ENCODE measurements around the gene SMCO2.
A peak's percentile ranks its signal among the peaks of the same experiment; 100 is the strongest.
"Not testable (repeated sequence)": the region's sequence is repeated elsewhere in the genome, so short reads cannot be mapped to it uniquely, and the experiment has no call there.

Gene SMCO2

DNA sequence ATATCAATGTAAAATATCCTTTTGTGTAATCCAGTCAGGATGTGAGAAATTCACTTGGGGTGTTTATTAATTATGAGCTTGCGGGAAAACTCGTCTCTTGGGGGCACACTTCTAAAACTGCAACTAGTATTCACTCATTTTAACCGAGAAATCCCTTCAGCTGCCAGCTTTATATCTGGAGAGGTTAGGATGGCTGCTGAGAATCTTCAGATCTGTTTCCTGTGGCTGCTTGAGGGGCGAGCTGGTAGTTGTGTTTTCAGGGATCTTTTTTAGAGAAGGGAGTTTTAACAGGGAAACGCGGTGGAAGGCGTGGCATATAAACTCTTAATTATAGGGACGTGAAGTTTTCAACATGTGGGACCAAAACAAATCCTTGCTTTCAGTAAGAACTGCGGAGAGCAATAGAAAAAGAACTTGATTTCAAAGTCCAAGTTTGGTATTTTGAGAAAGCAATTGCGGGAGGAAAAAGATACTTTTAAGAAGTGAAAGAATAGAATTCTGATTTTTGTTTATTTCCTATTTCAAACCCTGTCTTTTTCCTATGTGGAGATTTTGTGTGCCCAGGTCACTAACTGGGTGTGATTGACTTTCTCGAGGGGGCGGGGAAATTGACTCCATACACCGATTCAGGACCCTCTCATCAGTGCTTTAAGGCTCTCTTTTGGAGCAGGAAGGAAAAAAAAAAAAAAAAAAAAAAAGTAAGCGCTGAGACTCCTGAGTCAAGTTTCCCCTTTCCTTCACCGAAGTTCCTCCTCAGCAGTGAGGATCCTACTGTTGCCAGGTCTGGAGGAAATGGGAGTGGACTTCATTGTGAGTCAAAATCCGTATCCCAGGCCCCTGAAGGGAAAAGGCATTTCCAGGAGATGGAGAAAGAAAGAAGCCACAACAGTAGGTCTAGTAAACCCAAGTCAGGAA is 78.6 kb downstream of the SMCO2 start:
- DNase-seq (ENCODE audit: low read depth), result no peak

DNA sequence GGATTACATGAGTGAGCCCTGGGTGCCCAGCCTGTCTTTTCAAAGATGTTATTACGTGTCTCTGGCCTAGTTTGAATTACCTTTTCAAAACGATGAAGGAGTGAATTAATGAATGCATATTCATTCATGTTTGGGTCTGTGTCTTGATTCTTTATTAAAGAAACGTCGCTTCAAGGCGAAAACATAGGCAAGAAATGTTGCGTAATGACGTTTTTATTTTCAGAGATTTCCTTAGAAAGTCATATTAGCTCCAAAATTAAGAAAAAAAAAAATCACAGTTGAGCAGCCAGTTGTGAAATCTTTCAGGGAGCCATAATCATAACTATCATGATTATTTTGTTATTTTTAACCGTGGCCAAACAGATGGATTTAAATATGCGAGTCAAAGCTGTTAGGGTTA is 81.0 kb downstream of the SMCO2 start:
- no peak for DNase-seq (ENCODE audit: low read depth)

DNA sequence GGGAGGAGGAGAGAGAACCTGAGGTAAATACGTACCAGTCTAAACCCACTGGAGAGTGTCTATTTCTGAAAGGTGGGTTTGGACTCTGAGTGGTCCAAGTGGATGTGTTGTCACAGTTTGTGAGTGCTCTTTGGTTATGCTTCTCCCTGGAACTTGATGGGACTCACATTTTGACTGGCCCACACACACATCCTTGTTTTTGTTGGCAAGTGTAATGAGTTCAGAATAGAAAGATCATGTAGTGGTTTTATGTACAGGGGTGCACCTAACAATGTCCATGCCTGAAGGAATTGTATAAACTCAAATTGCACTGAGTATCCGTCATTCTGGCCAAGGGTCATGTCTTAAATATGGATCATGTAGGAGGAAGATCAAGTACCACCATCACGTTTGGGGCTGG is 82.3 kb downstream of the SMCO2 start:
- no peak for DNase-seq (ENCODE audit: low read depth)

DNA sequence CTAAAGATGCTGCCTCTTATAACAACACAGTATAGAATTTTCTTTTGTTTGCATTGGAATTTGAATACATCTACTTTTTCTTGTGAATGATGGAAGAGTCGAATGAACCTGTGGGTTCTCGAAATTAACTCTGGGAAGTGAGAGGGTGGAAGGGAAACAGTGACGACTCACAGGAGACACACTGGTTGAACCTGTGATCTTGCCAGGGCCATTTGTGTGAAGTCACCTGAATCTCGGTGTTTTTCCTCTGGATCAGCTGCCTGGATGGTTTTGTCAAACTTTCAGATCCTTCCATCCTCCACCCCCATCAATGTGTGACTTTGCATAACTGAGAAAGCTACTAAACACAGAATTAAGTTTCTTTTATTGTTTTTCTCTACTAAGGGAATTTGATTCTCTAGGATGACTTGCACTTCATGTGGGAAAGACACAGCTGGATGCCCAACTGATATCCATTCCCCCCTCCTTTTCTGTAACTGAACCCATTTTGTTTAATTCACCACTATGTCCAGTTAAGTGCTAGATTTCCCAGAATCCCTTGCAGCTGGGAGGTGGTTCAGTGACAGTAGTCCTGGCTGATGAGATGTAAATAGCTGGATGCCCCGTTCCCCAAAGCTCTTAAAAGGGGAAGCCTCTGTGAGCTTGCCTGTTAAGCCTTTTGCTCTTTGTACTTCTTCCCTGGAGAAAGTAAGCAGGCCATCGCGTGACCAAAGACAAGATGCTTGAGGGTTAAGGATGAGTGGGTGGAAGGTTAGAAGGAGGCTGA is 83.8 kb downstream of the SMCO2 start:
- no peak for DNase-seq (ENCODE audit: low read depth)

DNA sequence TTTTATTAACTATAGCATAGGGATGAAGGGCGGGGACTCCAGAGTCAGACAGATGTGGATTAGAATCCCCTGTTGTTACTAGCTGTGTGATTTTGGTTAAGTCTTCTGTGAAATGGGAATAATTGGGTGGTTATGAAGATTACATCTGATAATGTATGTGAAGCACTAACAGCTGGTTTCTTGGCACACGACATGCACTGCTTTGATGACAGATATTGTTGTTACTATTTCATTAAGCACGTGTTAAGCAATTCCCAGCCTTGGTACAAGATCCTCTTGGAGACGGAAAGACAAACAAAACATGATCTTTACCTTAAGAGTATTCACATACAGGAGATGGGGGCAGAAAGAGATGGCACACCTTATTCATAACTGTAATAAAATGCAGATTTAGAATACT is 85.4 kb downstream of the SMCO2 start:
- no peak for DNase-seq (ENCODE audit: low read depth)

DNA sequence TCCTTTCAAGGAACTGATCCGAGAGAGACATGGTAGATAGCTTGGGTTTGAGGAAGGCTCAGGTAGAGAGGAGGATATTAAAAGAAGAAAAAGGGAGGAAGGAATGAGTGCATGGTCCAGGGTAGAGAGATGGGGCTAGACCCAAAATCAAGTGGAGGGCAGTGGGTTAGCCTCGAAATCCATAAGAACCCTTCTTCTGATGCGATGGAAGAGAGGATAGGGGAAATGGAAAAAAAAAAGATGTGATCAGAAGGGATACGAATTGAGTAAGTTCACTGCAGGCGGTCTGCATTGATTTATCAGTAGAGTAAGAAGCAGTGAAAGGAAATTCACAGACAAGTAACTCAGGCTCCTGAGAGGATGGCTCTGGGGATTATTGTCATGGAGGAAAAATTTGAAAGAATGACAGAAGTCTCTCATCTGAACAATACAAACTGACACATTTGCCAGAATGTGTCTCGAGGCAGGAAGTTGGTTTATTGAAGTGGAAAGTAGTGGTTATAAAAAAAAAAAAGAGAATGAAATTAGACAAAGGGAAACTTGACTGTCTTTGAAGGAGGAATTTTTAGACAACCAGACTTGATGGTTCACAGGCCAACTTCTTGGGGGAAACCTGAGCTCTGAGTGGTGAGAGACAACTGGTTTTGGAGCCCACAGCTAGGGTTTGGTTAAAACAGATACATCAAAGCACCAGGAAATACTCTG is 87.7 kb downstream of the SMCO2 start:
- DNase-seq (ENCODE audit: low read depth), result no peak

DNA sequence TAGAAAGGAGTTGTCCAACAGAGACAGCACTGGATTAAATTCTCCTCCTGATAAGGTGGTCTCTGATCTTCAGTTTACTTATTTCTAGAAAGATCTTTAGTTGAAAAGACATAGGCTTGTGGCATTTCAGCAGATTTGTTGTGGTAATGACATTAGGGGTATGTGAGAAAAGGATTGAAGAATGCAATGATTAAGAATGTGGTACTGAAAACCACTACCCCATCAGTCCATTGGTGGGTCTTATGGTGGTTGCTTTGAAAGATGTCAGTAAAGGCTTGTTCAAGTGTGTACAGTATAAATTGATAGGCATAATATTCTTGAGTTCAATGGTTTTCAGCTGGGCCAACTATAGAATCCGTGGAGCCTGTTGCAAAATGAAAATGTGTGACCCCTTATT is 88.2 kb downstream of the SMCO2 start:
- DNase-seq (ENCODE audit: low read depth), result no peak

DNA sequence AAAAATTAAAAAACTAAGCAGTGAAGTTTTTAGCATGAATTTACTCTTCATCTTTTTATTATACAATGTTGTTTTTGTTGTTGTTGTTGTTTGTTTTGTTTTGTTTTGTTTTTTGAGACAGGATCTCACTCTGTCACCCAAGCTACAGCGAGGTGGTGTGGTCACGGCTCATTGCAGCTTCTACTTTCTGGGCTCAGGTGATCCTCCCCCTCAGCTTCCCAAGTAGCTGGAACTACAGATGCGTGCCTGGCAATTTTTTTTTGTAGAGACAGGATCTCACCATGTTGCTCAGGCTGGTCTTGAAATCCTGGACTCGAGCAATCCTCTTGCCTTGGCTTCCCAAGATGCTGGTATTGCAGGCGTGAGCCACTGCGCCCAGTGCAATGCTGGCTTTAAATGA is 88.8 kb downstream of the SMCO2 start:
- no peak for DNase-seq (ENCODE audit: low read depth)

DNA sequence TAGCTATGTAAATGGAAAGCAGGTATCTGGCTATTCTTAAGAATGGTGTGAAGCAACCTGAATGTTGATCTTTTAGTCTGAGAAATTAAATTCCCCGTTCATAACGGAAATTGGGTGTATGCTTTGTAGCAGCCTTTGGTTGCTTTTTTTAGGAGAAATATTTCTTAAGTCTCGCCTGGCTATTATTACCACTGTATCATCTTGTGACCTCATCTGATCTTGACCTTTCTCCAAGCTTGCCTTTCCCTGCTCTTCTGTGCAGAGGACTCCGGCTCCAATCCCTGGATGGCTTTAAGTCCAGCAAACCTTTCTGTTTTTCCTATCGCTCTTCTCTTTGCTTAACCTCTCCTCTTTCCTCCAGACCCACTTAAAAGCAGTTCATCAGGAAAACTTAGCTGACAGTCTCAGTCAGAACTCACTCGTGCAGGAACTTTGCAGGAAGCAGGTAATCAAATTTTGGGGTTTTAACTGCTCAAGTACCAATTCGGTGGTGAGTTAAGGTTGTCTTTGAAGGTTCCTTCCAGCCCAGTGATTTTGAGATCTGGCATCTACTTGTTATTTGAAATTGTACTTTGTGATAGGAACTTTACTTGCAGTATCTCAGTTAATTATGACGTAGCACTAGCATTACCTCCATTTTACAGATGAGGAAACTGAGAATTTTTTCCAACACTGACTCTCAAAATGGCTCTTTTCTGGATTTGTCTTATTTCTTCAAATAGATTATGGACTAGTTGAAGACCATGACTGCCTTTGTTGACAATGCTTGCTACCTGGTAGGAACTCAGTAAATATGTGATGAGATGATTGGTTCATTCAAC is 91.5 kb downstream of the SMCO2 start:
- DNase-seq (ENCODE audit: low read depth), result no peak

DNA sequence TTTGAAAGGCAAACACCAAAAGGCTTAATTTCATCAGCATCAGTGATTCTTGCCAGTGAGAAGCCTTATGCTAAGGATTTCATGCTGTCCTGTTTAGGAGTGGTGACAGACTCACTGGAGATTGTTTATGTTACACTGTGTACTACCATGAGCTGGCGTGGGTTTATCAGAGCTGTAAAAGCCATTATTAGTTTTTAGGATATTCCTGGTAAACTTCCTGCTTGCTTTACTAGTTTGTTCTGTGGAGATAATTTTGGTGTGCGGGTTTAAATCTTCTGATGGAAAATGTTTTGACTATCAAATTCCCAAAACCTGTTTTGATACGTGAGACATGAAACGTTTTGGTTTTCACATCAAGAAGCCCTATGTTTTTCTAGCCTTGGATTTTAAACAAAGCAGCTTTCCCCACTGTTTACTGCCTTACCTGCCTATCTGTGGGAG is 92.7 kb downstream of the SMCO2 start:
- DNase-seq (ENCODE audit: low read depth), result no peak

DNA sequence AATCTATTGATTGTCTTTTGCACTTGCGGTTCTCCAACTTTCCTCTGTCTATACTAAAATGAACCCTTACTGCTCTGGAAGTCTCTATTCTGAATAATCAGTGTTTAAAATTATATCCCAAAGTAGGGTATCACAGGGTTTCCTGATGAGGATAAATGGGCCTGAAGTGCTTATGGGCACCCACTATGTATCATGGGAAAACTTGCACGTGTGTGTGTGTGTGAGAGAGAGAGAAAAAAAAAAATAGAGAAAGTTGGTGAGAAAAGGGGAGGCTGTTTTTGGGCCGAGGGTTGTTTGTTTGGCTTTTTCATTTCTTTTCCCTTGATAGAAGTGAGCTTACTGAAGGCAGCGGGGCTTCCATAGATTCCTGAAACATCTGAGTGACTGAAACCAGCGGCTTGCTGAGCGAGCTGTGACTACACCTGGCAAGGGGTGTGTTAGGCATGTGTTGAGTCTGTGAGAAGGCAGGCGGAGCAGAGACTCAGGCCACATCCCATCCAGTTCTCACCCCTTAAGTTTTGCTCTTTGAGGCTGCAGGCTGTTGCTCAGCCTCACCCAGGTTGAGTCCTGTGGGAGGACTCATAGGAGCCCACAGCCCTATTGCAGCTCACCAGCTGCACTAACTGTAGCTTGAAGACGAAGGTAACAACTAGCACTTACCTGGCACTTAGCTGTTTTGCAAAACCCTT is 94.6 kb downstream of the SMCO2 start:
- DNase-seq (ENCODE audit: low read depth), result no peak

DNA sequence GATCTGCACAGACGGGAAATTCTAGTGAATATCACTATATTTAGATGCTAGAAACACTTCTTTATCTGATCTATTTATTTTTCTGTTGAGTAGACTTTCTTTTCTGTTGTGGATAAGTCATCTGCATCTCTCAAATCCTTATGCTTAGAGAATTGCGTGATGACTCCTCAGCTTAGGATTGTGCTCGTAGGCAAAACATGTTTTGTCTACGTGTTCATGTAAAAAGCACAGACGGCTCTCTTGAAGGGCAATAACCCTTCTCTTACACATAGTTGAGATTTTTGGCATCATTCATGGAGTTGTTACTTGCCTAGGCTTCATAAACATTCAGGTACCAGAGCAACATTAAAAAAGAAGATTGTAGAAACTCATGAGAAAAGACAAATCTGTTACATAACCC is 96.1 kb downstream of the SMCO2 start:
- DNase-seq (ENCODE audit: low read depth), result peak; percentile 75

DNA sequence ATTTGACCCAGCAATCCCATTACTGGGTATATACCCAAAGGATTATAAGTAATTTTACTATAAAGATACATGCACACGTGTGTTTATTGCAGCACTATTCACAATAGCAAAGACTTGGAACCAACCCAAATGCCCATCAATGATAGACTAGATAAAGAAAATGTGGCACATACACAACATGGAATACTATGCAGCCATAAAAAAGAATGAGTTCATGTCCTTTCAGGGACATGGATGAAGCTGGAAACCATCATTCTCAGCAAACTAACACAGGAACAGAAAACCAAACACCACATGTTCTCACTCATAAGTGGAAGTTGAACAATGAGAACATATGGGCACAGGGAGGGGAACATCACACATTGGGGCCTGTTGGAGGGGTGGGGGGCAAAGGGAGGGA is 98.3 kb downstream of the SMCO2 start:
- not testable (repeated sequence) for DNase-seq (ENCODE audit: low read depth)

DNA sequence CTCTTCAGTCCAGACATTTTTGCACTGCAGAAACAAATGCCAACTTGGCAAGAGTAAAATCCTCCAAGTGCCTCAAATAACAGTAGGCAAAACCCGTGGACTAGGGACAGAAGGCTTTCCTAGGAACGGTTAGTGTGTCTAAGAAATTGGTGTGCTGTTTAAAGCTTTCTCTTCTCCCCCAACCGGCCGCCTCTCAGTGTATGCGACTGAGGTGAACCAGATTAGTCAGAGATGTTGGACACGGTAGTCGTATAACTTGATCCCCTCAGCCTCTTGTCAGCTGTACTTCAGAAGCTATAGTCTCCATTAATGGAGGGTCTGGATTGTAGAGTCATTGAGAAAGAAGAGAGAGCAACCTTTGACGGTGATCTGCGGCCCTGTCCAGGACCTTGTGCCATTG is 99.1 kb downstream of the SMCO2 start:
- no peak for DNase-seq (ENCODE audit: low read depth)

DNA sequence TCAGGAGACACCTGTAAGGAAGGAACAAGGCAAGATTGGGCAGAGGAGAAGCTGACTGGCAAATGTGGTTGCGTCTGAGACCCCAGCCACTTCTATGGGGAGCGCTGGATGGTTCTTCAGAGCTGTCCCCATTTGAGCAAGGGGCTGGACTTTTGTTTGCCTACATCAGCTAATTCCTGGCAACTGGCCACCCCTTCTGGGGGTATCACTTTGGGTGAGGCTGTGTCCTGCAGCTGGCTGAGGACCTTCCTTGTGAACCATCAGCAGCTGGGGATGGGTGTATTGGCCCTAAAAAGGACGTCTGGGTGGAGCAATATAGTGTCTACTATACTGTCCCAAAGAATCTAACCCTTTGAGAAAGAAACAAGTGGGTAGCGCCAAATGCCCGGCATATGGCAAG is 101.1 kb downstream of the SMCO2 start:
- DNase-seq (ENCODE audit: low read depth), result no peak

DNA sequence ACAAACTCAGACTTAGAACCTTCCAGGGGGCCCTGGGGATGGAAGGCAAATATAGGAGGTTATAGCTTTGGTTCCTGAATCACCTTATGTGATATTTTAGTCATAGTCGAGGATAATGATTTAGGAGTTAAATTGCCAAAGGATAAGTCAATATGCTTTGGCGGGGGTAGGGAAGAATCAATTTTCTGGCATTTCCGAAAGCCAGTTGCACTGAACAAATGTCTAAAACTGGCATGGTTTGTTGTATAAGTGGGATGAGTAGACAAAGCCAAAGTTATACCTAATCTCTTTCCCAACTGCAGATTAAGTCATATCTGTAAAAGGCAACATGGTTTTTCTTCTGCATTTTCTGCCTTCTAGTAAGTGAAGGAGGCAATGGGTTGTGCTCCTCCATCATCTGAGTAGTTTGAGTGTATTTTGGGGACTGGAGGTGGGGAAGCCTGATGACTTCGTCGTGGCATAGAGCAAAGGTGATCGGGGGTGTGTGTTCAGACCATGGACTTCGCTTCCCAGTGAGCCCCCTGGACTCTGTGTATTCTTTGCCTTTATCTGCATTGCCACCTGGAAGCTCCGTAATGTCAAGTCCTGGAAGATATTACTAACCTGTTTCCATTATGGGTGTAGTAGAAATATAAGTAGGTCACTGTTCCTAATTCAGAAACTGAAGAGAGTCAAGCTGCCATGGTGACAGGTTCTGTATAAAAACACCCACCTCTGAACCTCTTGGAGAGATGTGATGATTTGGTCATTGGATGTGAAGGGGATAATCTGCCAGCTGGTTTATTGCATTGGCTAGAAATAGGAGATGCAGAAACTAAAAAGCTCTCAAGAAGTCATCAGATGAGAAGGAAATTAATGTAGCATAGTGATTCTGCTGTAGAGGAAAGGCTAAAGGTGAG is 102.0 kb downstream of the SMCO2 start:
- DNase-seq (ENCODE audit: low read depth), result no peak

DNA sequence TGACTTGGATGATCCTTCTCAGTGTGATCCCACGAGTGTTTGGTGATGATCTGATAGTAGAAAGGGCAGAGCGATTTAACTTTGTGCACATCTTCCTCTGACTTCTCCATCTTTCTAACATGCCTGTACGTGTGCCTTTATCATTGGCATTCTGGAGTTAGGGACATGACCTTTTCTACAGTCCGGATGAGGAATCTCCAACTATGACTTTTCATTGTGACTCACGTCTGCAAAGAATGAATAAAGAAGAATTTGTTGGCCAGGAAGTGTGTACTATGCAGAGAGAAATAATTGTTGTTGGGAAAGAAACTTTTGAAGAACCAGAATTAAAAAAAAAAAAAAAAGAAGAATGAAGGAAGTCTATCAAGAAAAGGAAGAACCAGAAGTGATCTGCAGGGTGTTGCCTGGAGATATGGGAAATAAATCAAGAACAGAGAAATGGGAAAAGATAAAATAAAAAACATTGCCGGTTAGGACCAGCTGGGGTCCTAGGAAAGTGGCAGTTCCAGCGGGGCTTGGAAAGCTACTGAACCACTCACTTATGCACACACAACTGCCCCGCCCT is 102.8 kb downstream of the SMCO2 start:
- no peak for DNase-seq (ENCODE audit: low read depth)

DNA sequence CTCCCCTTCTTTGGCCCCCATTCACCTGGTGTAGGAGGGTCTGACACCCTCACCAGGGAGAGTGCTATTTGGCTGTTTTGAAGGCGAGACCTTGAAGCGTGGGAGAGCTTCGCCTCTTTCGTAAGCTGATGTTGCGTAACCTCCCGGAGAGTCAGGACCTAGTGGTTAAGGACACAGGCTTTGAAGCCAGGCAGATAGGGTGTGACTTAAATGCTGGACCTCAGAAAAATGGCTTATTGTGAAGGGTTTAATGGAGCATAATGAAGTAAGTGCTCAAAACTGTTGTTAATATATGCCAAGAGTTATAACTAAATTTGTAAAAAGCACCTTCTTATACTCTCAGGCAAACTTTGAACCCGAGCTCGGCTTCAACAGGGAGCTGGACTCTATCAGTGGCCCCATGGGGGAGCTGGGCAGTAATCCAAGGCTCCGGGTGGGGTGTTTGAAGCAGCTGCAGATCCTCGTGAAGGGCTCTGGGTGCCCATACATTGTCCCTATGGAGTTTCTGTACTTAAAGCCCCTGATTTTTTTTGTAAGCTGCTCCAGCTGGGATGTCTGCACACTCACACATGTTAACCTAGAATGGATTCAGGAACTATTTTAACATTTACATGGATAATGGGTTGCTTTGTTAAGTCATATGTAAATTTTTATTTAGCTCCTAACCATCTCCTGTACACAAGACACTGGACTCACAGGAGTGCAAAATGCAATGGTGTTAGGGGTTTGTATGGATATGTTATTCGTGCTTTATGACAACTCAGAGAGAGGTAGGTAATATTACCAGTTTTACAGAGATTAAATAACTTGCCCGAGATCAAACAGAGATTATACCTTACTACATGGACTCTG is 103.5 kb downstream of the SMCO2 start:
- peak; percentile 91 for DNase-seq (ENCODE audit: low read depth)

DNA sequence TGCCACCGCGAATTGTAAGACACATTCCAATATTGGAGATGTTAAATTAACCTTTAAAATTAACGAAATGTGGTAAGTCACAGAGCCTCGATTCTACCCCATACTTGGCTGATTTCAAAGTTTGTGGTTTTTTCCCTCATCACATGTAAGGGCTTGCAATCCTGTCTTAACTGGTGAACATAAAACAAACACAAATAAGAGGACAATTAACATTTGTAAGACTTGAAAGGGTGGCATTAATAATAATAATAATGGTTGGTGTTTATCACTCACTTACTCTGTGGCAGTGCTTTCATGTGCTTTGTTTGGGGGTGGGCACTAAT is 104.1 kb downstream of the SMCO2 start:
- DNase-seq (ENCODE audit: low read depth), result no peak
